HL-60 (cell line): ENCODE measurements around the gene MYOG.

ENCODE experiments used
- DNase-seq, 2 experiments: peaks; one replicate each; pipeline ENCODE4 v3.0.0-alpha.2; 2010 to 2020; ENCODE audit warnings: low read depth in 1 of 2, low spot score in 1 of 2
- H3K27ac ChIP-seq: fragments of 250-450 bp; sonication (Bioruptor Pico); replicated peaks from 2 replicates; pipeline ENCODE4 v1.5.1; 2020; ENCODE audit warnings: mild to moderate bottlenecking, moderate library complexity
- H3K27me3 ChIP-seq: fragments of 250-450 bp; sonication (Bioruptor Pico); 2 replicates; pipeline ENCODE4 v1.5.1; 2021; ENCODE audit warnings: mild to moderate bottlenecking, moderate library complexity; ENCODE audit not compliant: insufficient read depth, poor library complexity, severe bottlenecking
- H3K4me3 ChIP-seq: replicated peaks from 2 replicates; pipeline ENCODE4 v1.5.1; 2011; ENCODE audit warnings: mild to moderate bottlenecking, control low read depth, low read length; ENCODE audit not compliant: insufficient read depth
- GABPA ChIP-seq: IDR thresholded peaks from 2 replicates; pipeline ENCODE4 v1.6.1; 2012; ENCODE audit warnings: low read depth
- POLR2AphosphoS5 ChIP-seq: IDR thresholded peaks from 2 replicates; pipeline ENCODE4 v1.6.1; 2012; ENCODE audit warnings: low read depth
- SPI1 ChIP-seq: IDR thresholded peaks from 2 replicates; pipeline ENCODE4 v1.6.1; 2012; ENCODE audit warnings: low read depth, mild to moderate bottlenecking, borderline replicate concordance
- TF ChIP-seq, protein P1 (sequence below): IDR thresholded peaks from one replicate; pipeline ENCODE4 v1.5.1; 2011; ENCODE audit warnings: low read length, control low read depth, inconsistent platforms; ENCODE audit not compliant: insufficient read depth
- TF ChIP-seq, protein P2 (sequence below): IDR thresholded peaks from 2 replicates; pipeline ENCODE4 v1.6.1; 2012; ENCODE audit warnings: low read depth; ENCODE audit not compliant: insufficient replicate concordance

MYOG gene

GRCh38 chr1:203103216-203103615 lies 17.4 kb upstream of the MYOG start:
- no peaks in the 10 kb centered on the region for H3K27me3 ChIP-seq
- H3K4me3 ChIP-seq = no peak overlapping the region
- no peak for DNase-seq
- no peak for TF ChIP-seq GABPA
- no peak for TF ChIP-seq POLR2AphosphoS5
- TF ChIP-seq, protein P1, sequence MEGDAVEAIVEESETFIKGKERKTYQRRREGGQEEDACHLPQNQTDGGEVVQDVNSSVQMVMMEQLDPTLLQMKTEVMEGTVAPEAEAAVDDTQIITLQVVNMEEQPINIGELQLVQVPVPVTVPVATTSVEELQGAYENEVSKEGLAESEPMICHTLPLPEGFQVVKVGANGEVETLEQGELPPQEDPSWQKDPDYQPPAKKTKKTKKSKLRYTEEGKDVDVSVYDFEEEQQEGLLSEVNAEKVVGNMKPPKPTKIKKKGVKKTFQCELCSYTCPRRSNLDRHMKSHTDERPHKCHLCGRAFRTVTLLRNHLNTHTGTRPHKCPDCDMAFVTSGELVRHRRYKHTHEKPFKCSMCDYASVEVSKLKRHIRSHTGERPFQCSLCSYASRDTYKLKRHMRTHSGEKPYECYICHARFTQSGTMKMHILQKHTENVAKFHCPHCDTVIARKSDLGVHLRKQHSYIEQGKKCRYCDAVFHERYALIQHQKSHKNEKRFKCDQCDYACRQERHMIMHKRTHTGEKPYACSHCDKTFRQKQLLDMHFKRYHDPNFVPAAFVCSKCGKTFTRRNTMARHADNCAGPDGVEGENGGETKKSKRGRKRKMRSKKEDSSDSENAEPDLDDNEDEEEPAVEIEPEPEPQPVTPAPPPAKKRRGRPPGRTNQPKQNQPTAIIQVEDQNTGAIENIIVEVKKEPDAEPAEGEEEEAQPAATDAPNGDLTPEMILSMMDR = no peak
- TF ChIP-seq, protein P2, sequence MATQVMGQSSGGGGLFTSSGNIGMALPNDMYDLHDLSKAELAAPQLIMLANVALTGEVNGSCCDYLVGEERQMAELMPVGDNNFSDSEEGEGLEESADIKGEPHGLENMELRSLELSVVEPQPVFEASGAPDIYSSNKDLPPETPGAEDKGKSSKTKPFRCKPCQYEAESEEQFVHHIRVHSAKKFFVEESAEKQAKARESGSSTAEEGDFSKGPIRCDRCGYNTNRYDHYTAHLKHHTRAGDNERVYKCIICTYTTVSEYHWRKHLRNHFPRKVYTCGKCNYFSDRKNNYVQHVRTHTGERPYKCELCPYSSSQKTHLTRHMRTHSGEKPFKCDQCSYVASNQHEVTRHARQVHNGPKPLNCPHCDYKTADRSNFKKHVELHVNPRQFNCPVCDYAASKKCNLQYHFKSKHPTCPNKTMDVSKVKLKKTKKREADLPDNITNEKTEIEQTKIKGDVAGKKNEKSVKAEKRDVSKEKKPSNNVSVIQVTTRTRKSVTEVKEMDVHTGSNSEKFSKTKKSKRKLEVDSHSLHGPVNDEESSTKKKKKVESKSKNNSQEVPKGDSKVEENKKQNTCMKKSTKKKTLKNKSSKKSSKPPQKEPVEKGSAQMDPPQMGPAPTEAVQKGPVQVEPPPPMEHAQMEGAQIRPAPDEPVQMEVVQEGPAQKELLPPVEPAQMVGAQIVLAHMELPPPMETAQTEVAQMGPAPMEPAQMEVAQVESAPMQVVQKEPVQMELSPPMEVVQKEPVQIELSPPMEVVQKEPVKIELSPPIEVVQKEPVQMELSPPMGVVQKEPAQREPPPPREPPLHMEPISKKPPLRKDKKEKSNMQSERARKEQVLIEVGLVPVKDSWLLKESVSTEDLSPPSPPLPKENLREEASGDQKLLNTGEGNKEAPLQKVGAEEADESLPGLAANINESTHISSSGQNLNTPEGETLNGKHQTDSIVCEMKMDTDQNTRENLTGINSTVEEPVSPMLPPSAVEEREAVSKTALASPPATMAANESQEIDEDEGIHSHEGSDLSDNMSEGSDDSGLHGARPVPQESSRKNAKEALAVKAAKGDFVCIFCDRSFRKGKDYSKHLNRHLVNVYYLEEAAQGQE = no peak
- no peak; the same call in 1 of the 2 replicates for TF ChIP-seq SPI1
- no peak overlapping the region for H3K27ac ChIP-seq

DNA sequence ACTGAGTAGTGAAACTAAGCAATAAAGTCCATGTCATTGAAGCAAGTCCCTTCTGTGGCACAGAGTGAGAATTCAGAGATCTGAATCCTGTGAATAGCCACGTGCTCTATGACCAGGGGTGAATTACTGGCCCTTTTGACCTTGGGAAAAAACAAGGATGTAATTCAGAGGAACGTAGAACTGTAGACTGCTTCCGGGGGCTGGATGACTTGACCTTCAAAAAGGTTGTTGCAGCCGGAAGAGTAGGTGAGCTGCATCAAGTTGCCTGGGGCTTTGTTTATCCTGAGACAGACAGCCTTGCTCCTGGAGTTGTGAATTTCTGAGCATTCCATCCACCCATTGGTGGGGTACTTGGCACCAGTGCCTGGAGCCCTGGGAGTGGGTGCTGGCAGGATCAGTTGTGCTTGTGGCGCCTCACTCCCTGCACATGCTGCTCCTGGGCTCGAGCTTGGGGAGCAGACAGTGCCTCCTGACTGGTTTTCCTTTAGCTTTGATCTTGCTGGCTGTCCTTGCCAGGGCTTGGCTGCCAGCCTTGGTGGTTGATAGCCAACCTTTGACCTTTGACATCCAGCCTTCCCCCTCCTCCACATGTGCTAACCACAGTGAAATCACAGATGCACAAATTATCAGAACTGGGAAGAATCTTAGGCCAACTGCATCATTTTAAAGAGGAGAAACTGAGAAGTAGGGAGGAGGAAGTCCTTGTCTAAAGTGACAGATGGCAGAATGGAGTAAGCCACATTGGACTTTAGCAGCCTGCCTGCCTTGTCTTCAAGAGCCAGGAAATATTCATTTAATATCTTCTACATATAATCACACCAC lies 16.2 kb upstream of the MYOG start:
- H3K27ac ChIP-seq = no peak overlapping the region
- no peak overlapping the region for H3K4me3 ChIP-seq
- no peaks in the 10 kb centered on the region for H3K27me3 ChIP-seq
- peak in 1 of 2 experiments; percentile 11 for DNase-seq
- peak; percentile 69; the same call in 1 of the 2 replicates for TF ChIP-seq SPI1
- TF ChIP-seq, protein P2 = no peak

- no peaks in the 10 kb centered on the region for H3K27me3 ChIP-seq
- TF ChIP-seq POLR2AphosphoS5 (no peak), GABPA (no peak), SPI1 (no peak)
- TF ChIP-seq, protein P2 = no peak
- TF ChIP-seq, protein P1 = no peak
- DNase-seq = no peak
- H3K27ac ChIP-seq = no peak overlapping the region
- H3K4me3 ChIP-seq = no peak overlapping the region
Observed at GRCh38 chr1:203100516-203100869, 14.7 kb upstream of the MYOG start.
